ENCODE data around the gene DNAJC30.
"Not testable (repeated sequence)": the region's sequence is repeated elsewhere in the genome, so short reads cannot be mapped to it uniquely, and the experiment has no call there.

The DNAJC30 gene

DNA sequence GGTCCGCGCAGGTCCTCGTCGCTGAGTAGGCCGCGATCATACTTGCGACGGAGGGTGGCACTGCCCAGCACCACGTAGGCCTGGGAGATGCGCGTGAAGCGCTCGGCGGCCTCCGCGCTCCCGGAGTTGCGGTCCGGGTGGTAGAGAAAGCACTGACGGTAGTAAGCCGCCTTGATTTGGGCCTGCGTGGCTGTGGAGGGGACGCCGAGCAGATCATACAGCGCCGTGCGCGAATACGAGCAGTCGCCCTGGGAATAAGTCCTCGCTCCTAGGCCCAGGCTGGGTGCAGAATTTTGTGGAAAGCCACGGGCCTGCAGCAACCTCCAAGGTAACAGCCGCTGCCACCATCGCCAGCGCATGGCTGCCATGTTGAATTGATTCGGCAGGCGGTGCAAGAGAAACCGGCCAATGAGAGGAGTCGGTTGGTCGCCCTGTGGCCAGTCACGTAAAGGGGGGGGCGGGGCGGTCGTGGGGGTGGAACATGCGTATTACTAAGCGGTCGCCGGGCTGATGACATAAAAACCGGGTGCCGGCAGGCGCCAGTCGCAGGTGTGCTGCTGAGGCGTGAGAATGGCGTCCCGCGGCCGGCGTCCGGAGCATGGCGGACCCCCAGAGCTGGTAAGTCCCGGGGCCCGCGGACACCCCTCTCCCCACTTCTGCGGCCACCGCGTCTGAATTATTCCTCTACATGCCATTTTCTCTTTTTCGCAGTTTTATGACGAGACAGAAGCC, at the start of gene DNAJC30, which contains the start of gene BUD23:
Gene DNAJC30 (minus strand): TSS at position 398 of the 732 bp plus-strand sequence. CDS start 30 bp downstream, at position 368.
Gene BUD23 (plus strand): TSS at position 542 of the 732 bp plus-strand sequence. CDS start 29 bp downstream, at position 571.
- DNase-seq, result peak; percentile 89

DNA sequence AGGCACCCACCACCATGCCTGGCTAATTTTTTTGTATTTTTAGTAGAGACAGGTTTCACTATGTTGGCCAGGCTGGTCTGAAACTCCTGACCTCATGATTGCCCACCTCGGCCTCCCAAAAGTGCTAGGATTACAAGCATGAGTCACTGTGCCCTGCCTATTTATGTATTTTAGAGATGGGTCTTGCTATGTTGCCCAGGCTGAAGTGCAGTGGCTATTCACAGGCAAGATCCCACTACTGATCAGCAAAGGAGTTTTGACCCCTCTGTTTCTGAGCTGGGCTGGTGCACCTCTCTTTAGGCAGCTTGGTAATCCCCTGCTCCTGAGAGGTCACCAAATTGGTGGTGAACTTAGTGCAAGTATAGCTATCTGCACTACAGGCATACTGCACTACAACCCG, 49.1 kb upstream of the DNAJC30 start:
- no peak for DNase-seq

- DNase-seq, result no peak
Measured at GRCh38 chr7:73730485-73730884, 47.2 kb upstream of the DNAJC30 start.

- DNase-seq, result no peak
Measured at GRCh38 chr7:73728551-73728950, 45.3 kb upstream of the DNAJC30 start.

DNA sequence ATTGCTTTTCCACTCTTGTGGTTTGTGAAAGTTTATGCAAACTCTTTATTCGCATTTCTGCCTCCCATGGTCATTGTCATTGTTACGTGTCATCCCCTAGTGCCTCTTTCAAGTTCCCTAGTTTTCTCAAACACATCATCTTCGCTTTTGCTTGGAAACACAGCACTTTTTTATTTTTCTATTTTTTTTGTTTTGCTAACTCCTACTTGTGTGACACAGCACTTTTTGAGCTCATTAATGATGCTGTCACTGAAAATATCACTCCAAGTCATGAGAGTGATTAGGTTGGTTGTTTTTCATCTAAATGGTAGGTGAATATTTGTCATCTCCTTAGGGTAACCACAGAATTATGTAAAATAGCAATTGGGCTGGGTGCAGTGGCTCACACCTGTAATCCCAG, 44.7 kb upstream of the DNAJC30 start:
- DNase-seq, result no peak

DNA sequence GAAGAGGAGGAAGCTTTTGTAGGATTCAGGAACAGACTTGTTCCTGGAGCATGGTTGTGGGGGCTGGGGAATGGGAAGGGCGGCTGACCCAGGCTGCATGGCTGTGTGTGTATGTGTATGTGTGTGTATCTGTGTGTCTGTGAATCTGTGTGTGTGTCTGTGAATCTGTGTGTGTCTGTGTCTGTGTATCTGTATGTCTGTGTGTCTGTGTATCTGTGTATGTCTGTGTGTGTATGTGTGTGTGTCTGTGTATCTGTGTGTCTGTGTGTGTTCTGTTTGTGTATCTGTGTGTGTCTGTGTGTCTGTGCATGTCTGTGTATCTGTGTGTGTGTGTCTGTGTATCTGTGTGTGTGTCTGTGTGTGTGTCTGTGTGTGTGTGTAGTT, 42.8 kb upstream of the DNAJC30 start:
- DNase-seq, result no peak

- DNase-seq, result no peak
Measured at GRCh38 chr7:73723813-73724212, 40.6 kb upstream of the DNAJC30 start.

GRCh38 chr7:73722785-73723184, 39.5 kb upstream of the DNAJC30 start:
- no peak for DNase-seq

DNA sequence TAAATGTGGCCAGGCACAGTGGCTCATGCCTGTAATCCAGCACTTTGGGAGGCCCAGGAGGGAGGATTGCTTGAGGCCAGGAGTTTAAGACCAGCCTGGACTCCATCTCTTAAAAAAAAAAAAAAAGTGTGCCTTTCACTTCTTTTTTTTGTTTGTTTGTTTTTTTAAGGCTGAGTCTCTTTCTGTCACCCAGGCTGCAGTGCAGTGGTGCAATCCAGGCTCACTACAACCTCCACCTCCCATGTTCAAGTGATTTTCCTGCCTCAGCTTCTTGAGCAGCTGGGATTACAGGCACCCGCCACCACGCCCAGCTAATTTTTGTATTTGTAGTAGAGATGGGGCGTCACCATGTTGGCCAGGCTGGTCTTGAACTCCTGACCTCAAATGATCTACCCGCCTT, 38.9 kb upstream of the DNAJC30 start:
- not testable (repeated sequence) for DNase-seq

DNA sequence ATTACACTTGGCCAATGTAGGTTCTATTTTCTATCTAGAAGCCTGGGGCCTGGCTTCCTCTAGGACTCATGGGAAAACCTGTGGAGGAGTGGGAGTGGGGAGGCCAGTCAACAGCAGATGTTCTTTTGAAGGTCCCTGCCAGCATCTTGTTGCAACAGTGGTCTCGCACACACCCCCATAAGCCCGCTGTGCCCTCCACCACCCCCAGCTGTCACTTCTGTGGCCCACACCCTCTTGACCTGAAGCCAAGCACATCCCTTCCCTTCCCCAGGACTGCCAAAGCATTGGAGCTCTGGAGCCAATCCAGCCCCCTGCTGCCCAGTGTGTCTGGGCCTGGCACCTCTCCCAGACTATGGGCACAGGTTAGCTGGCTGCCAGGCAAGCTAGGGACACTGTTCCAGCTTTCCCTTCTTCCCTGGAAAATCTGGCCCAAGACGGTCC, 38.1 kb upstream of the DNAJC30 start:
- DNase-seq, result peak; percentile 99

DNA sequence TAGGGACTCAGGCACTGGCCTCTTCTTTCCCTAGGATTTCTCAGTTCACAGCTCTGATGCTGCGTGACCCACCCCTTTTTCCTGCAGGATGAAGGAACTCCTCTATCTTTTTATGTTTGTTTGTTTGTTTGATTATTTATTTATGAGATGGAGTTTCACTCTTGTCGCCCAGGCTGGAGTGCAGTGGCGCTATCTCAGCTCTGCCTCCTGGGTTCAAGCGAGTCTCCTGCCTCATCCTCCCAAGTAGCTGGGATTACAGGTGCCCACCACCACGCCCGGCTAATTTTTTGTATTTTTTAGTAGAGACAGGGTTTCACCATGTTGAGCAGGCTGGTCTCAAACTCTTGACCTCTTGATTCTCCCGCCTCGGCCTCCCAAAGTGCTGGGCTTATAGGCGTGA, 37.2 kb upstream of the DNAJC30 start:
- DNase-seq, result not testable (repeated sequence)

DNA sequence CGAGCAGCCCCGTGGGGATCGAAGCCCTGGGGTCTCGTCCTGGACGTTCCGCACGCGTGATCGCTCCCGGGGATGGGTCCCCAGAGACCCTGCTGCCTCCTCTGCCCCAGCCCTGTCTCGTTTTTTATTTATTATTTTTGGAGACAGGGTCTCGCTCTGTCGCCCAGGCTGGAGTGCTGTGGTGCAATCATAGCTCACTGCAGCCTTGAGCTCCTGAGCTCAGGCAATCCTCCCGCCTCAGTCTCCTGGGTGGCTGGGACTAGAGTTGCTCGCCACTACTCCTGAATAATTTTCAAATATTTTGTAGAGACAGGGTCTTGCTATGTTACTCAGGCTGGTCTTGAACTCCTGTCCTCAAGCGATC, 36.5 kb upstream of the DNAJC30 start:
- DNase-seq, result no peak

DNA sequence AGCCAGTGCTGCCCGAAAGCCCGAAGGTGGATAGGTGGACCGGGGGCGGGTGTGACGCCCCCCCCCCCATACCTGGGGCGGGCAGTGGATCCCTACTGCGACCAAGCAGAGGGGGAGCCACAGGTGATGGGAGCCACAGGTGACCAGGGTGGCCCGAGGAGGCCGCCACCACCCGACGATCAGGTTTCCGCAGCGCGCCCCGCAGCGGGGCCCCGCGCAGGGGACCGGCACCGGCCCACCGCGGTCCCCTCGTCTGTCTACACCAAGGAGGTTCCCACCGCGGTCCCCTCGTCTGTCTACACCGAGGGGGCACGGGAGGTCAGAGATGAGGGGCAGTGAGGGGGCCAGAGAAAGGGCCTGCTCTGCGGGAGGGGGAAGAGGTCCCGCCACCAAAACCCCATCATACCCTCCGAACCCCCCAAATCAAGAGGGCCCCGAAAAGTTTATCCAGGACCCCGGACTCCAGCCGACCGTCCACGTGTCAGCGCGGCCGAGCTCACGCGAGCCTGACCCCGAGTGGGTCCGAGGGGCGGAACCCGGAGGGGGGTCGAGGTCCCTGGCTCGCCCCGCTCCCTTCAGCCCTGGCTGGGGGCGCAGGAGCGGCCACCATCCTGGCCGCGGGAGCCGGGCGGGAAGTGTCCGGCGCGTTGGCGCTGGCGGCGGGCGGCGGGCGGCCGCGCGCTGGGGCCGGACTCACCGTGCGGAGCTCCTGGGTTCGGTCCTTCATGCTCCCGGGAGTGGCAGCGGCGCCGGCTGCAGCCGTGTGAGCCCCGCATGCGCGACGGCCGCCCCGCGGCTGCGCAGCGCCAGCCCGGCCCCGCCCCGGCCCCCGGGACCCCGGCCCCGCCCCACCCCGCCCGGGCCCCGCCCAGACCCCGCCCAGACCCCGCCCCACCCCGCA, 35.9 kb upstream of the DNAJC30 start, which contains the start of gene STX1A:
Gene STX1A (minus strand): TSS at position 765 of the 901 bp plus-strand sequence. CDS start 38 bp downstream, at position 727.
- DNase-seq, result peak; percentile 40

DNA sequence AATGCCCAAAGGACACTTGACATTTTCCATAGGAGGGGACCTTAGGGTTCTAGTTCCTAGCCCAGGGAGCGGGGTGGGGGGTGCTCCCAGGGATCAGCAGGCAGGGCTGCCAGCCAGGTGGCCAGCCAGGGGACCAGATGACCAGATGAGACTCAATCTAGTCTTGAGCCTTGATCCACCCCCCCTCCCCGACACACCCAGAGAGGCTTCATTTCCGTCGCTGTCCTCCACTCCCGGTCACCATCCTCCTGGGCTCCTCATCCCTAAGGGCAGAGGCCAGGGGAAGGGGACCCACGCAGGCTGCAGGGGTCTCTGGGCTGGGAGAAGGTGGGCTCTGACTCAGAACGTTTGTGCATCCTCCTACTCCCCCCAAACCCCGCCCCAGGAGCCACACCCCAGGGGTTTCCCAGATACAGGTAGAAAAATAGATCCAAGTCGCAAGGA, 35.2 kb upstream of the DNAJC30 start:
- DNase-seq, result no peak

DNA sequence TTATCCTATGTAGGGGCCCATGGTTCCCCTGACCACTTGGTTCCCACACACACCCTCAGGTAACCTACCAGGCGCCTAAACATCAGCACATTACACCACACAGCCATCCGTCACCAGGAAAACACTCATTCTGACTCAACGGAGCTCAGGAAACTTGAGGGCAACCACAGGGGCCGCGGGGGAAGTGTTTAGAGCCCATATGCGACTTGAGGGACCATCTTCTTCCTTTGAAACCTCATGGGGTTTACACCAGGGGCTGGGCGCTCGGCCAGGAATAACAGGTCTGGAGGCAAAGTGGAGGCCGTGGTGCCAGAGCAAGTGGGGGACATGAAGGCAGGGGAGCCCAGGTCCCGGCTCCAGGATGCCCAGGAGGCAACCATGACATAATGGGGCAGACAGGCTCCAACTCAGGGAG, 34.7 kb upstream of the DNAJC30 start:
- DNase-seq, result no peak

GRCh38 chr7:73717025-73717807, 34.0 kb upstream of the DNAJC30 start:
- no peak for DNase-seq

DNA sequence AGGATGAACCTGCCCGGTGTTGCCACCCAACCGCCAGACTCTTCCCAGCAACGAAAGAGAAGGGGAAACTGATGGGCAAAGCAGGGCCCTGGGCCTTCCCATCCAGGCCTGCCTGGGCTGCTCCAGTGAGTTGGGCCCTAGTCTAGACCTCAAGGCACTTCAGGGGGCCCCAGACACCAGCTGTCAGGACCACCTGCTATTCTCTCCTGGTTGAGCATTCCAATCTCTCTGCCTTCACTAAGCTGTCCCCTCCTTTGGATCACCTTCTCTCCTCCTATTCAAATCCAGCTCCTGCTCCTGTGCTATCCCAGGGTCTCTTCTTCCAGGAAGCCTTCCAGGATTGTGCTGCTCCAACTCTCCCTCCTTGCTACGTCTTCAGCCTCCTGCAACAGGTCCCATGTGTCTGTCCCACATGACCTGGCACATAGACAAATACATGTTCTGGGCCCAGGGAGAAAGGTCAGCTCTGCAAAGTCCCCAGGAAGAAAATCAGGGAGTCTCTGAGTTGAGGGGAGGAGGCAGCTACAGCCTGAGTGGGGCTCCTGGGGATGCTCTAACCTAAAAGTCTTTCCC, 33.2 kb upstream of the DNAJC30 start:
- peak; percentile 14 for DNase-seq

GRCh38 chr7:73715648-73716317, 32.5 kb upstream of the DNAJC30 start:
- peak; percentile 16 for DNase-seq

- not testable (repeated sequence) for DNase-seq
Measured at GRCh38 chr7:73713319-73713718, 30.1 kb upstream of the DNAJC30 start.

DNA sequence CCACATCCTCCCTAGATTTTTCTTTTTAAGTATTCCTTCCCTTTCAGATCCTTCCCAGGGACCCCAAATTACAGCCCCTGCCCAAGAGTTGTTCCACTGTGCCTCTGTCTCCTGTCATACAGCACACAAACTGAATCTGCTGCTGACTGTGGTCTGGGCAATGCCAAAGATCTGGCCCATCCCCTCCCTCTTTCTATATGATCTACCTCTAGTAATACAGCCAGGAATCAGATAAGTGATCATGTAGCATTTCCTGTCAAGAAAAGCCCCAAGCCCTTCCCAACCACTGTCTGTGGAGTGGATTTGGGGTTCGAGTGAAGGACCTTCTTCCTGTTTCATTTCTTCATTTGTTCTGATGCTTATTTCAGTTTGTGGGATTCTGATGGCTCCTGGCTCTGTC, 29.5 kb upstream of the DNAJC30 start:
- no peak for DNase-seq

DNA sequence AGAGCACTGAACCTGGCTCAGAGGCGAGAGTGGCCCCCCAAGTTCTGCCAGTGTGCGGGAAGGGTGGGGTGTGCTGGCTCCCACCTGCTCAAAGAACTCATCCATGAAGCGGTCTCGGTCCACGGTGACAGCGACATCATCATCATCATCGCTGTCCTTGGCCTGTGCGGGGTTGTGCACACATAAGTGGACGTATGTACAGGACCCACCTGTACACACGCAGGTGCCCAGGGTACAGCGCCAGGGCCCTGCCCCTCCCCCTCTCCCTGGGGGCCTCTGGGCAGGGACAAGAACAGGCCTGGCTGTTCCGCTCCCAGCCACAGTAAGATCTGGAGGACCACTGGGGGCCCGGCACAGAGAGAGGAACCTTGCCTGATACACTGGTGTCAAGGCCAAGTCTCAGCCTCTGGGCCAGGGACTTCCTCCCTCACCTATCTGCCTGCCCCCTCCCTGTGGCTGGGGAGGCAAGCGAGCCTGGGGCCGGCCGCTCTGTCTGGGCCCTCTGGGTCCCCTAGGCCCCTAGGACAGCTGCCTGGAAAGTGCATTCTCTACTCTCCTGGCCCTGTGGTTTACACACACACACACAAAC, 25.8 kb upstream of the DNAJC30 start:
- DNase-seq, result no peak

All from NCI-H1694 treated with DMSO at 0.1 percent for 48 hours (cell line).